BJ (cell line): Measurements from ENCODE around the gene ARID5B. TPM values are rescaled to one million over a fixed set of nuclear protein-coding genes. Genes with fewer than 3 reads are reported as not detected.

Experiments used
- CTCF ChIA-PET: fragments of 350-600 bp; formaldehyde crosslinking; extraction: SDS; loops from one replicate; lab custom pipeline; 2021; ENCODE audit warnings: antibody characterized with exemption, inconsistent platforms; lab: Yijun Ruan, JAX
- POLR2A ChIA-PET: fragments of 300-600 bp; sonication (Branson Sonifier 250); formaldehyde crosslinking; extraction: SDS; loops from one replicate; lab custom pipeline; 2021; ENCODE audit warnings: antibody characterized with exemption; lab: Charles Lee
- DNase-seq: peaks from one replicate; pipeline ENCODE4 v3.0.0-alpha.2; 2011; ENCODE audit warnings: low read depth
- H3K27me3 ChIP-seq: 2 replicates; pipeline ENCODE4 v1.6.0; 2011; ENCODE audit warnings: low read length; ENCODE audit not compliant: control insufficient read depth, insufficient read depth
- H3K36me3 ChIP-seq: 2 replicates; pipeline ENCODE4 v1.5.1; 2011; ENCODE audit warnings: low read length; ENCODE audit not compliant: control insufficient read depth, insufficient read depth
- H3K4me3 ChIP-seq: 2 replicates; pipeline ENCODE4 v1.5.1; 2011; ENCODE audit warnings: low read depth, mild to moderate bottlenecking, control low read depth, low read length
- CTCF ChIP-seq: IDR thresholded peaks from 2 replicates; pipeline ENCODE4 v1.5.1; 2011; ENCODE audit warnings: low read depth, mild to moderate bottlenecking, control low read depth, inconsistent platforms, low read length, moderate library complexity; ENCODE audit not compliant: insufficient read depth
- polyA plus RNA-seq: library from polyadenylated mRNA; depleted of rRNA; stranded (reverse); fragments of >200 nt; gene quantifications from 2 replicates; pipeline ENCODE4 v1.2.3, GENCODE V29; 2011

The ARID5B gene
- polyA plus RNA-seq, 1 experiment = 73.8 TPM

GRCh38 chr10:61957806-61958205, 56.3 kb downstream of the ARID5B start:
- TF ChIP-seq CTCF = no peak
- POLR2A ChIA-PET = no interaction called here
- Histone ChIP-seq H3K27me3 (no peaks in the 10 kb centered on the region), H3K4me3 (no peak overlapping the region), H3K36me3 (peaks cover 3% of the 10 kb centered on the region)
- CTCF ChIA-PET = no interaction called here
- DNase-seq = no peak

- Histone ChIP-seq H3K36me3 (peaks cover 4% of the 10 kb centered on the region), H3K27me3 (no peaks in the 10 kb centered on the region), H3K4me3 (no peak overlapping the region)
- ChIA-PET CTCF (no interaction called here), POLR2A (no interaction called here)
- DNase-seq = no peak
- no peak for TF ChIP-seq CTCF
These were observed 56.8 kb downstream of the ARID5B start for GRCh38 chr10:61958311-61958710.

GRCh38 chr10:61958805-61959204, 57.3 kb downstream of the ARID5B start:
- Histone ChIP-seq H3K36me3 (peaks cover 5% of the 10 kb centered on the region), H3K27me3 (no peaks in the 10 kb centered on the region), H3K4me3 (no peak overlapping the region)
- TF ChIP-seq CTCF = no peak
- DNase-seq = no peak
- POLR2A ChIA-PET = no interaction called here
- CTCF ChIA-PET = no interaction called here

- Histone ChIP-seq H3K4me3 (no peak overlapping the region), H3K27me3 (no peaks in the 10 kb centered on the region), H3K36me3 (peaks cover 5% of the 10 kb centered on the region)
- DNase-seq = no peak
- CTCF ChIA-PET = no interaction called here
- no peak for TF ChIP-seq CTCF
- POLR2A ChIA-PET = no interaction called here
These were observed 58.3 kb downstream of the ARID5B start for GRCh38 chr10:61959814-61960213.

- CTCF ChIA-PET = no interaction called here
- POLR2A ChIA-PET = no interaction called here
These were observed 59.1 kb downstream of the ARID5B start for GRCh38 chr10:61960396-61961120.

More at GRCh38 chr10:61960396-61961120, 59.1 kb downstream of the ARID5B start:
- no peak overlapping the region for H3K4me3 ChIP-seq
- H3K27me3 ChIP-seq = no peaks in the 10 kb centered on the region
- H3K36me3 ChIP-seq = peaks cover 5% of the 10 kb centered on the region
- TF ChIP-seq CTCF = no peak
- DNase-seq = no peak
